GM18526 (cell line): ENCODE measurements around the gene CFL1.

ENCODE experiments used
- POLR2A ChIP-seq: IDR thresholded peaks from 3 replicates; pipeline ENCODE4 v1.6.1; 2011; ENCODE audit not compliant: insufficient read length; ENCODE audit errors: extremely low read depth

The CFL1 gene

DNA sequence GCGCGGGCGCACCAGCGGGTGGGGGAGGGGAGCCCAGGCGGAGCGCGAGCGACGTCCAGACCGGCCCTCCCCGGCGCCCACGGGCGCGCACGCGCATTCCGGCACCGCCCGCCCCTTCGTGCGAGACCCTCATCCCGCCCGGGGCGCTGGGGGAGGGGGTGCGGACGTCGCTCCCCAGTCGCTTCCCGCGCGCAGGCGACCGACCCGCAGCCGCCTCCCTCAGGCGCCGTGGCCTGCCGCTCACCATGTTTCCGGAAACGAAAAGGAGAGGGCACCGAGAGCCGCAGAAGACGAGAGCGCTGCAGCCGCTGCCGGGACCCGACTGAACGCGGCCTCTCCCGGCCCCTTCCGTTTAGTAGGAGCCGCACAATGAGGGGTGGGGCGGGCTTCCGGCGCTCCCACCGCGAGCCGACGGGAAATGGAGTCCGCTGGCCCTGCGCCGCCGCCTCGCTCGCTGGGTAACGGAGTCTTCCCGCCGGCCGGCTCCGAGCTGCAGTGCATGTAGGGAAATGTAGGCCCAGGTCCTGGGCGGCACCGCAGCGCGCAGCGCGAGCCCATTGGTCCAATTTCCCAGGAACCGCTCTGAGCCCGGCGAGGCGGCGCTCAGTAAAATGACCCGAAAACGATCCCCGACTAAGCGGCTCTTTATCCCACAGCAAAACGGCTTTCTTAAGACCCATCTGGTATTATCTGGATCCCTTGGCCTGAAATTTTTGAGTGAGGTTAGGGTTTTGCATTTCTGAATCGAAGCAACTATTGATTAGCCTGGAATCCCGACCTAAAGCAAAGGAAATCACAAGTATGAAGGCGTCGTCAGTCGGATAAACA lies at the start of gene CFL1:
Gene CFL1, minus strand, starts transcription at position 328 of the 828 bp plus-strand sequence. Its CDS starts 81 bp downstream, at position 247.
- TF ChIP-seq POLR2A, result peak; percentile 99

DNA sequence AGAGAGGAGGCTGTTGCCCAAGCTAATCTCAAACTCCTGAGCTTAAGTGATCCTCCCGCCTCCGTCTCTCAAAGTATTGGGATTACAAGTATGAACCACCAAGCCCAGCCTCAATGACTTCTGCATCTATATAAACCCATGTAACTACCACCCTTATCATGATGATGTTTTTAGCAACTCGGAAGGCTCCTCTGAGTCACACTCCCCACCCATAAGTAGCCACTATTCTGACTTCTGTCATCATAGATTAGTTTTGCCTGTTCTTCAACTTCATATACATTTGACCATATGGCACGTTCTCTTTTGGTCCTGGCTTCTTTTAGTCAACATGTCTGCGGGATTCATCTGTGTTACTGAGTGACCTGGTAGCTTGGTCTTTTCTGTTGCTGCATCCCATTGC lies 48.6 kb upstream of the CFL1 start:
- TF ChIP-seq POLR2A, result no peak

GRCh38 chr11:65903715-65904114 lies 45.7 kb upstream of the CFL1 start:
- no peak for TF ChIP-seq POLR2A

DNA sequence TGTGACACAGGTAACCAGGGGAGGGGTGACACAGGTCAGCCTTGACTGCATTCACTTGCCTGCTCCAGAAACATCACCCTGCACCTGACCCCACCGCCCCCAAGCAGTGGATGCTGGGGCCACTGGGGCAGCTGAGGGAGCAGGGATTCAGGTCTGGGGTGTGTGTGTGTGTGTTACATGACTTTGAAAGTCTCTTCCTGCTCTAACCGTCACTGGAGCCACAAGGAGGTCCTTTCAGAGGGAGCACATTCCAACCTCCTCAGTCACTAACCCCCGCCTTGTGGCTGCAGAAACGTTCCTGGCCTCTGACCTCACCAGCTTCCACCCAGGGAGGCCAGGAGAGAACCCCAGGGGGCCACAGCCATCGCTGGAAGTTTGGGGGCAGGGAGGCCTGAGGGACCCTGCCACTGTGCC lies 45.1 kb upstream of the CFL1 start:
- TF ChIP-seq POLR2A, result no peak

- TF ChIP-seq POLR2A, result no peak
Measured at GRCh38 chr11:65900899-65901180, 42.9 kb upstream of the CFL1 start.

DNA sequence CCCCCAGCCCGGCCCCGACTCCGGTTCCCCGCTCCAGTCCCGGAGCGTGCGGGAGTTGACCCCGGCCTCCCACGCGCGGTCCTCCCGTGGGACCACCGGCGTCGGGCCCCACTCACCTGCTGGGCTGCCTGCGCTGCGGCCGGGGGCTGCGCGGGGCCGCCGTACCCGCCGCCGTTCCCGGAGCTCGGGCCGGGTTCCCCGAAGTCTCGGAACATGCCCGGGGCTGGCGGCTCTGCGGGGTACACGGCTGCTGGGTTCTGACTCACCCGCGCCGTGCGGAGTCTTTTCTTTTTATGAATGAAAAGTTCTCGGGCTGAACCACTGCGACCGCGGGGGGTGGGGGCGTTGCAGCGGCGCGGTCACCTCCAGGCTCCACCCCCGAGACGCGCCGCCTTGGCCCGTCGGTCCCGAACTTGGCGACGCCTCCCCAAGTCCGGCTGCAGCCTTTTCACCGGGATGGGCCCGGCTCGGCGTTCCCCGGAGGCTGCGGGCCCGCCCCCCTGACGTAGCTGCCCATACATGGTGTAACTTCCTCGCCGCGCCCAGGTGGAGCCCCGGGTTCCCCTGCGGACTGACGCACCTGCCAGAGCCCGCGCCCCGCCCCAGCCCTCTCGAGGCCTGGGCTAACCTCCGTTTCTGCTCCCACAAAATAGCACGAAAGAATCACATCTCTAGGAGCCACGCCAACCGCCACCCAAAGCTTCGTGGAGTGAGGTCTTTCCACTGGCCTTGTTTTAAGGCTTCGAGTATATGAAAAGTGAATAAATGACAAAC lies 42.3 kb upstream of the CFL1 start, which contains the start of gene FOSL1:
Gene FOSL1, minus strand, starts transcription at position 264 of the 774 bp plus-strand sequence. Its CDS starts 49 bp downstream, at position 215.
- TF ChIP-seq POLR2A, result peak; percentile 22

DNA sequence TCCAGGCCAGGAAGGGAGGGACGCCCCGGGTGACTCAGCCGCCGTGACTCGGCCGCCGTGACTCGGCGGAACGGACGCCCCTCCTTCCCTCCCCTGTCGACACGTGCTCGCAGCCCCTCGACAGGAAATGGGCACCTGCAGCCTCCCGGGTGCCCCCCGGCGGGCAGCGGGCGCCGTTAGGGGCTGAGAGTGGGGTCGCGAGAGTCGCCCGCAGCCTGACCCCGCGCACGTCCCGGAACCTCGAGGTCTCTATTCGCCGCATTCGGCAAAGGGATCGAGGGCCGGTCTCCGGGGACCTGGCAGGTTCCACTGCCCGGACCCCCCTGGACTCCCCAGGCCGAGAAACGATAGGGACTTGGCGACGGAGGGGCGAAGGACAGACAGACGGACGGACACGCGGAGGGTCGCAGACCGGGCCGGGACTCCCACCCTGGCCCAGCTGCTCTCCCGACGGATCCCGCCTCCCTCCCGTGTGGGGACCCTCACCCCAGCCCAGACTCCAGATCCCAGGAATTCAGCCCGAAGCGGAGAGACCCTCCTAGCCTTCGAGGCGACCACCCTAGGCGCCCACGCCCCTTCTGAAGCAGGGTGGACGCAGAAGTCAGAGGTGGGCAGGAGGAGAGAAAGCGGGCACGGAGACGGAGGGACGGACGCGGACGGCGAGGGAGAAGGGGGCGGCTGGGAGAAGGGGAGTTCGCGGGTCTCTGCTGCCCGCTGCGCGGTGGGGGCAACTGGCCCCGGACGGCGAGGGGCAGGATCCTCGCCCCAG lies 41.6 kb upstream of the CFL1 start:
- no peak for TF ChIP-seq POLR2A

DNA sequence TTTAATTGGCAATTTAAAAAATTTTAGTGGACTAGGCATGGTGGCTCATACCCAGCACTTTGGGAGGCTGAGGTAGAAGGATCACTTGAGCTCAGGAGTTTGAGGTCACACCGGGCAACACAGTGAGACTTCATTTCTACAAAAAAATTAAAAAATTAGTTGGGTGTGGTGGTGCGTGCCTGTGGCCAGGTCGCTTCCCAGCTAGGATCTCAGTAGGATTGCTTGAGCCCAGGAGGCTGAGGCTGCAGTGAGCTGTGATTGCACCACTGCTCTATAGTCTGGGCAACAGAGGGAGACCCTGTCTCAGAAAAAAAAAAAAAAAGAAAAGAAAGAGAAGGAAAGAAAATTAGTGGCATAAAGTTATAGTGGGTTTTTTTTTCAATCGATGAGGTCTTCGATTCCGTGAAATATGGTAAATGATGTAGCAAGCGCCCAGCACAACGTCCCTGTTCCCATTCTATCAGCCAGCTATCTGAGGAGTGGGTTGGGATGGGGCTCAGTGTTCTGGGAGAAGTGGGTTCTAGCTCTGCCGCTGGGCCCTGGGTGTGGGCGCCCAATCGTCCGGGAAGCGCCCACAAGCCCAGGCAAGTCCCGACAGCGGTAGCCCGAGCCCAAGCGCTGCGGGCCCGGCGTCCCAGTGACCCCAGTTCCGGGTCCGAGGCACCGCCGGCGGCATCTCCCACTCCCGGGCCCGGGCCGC lies 40.8 kb upstream of the CFL1 start:
- TF ChIP-seq POLR2A, result no peak

DNA sequence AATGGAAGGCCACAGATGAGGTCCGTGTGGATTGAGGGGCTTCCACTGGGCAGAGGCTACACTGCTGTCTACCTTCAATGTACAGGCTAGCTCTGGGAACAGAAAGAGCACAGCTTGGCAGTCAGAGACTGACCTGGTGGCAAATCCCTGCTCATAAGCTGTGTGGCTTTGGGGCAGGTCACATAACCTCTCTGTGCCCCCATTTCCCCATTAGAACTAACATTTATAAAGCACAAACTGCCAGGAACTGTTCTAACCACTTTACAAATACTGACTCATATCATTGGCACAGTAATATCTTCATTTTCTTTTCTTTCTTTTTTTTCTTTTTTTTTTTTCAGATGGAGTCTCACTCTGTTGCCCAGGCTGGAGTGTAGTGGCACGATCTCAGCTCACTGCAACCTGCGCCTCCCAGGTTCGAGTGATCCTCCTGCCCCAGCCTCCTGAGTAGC lies 39.1 kb upstream of the CFL1 start:
- no peak for TF ChIP-seq POLR2A

- no peak for TF ChIP-seq POLR2A
Measured at GRCh38 chr11:65896034-65896999, 38.3 kb upstream of the CFL1 start.

- TF ChIP-seq POLR2A, result no peak
Measured at GRCh38 chr11:65895482-65895981, 37.6 kb upstream of the CFL1 start.

DNA sequence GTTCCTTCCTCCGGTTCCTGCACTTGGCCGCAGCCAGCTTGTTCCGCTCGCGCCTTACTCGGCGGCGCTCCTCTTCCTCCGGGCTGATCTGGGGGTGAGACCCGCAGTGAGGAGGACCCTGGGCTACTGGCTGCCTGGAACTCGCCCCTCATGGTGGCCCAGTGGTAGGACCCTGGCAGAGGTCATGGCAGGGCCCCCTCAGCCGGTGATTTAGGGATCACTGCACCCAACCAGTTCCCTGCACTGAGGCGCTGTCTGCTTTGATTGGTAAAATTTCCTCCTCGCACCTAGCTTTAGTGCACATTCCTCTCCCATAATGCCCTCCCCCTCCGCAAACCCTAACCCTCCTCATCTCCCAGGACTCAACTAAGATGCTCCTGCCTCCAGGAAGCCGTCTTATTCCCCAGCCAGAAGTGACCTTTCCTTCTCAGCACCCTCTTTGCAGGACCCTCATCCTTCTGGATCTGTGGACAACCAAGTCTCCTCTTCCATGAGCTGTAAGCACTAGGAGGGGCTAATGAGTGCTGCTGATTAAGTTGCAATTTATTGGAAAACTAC lies 36.1 kb upstream of the CFL1 start:
- TF ChIP-seq POLR2A, result peak; percentile 57

DNA sequence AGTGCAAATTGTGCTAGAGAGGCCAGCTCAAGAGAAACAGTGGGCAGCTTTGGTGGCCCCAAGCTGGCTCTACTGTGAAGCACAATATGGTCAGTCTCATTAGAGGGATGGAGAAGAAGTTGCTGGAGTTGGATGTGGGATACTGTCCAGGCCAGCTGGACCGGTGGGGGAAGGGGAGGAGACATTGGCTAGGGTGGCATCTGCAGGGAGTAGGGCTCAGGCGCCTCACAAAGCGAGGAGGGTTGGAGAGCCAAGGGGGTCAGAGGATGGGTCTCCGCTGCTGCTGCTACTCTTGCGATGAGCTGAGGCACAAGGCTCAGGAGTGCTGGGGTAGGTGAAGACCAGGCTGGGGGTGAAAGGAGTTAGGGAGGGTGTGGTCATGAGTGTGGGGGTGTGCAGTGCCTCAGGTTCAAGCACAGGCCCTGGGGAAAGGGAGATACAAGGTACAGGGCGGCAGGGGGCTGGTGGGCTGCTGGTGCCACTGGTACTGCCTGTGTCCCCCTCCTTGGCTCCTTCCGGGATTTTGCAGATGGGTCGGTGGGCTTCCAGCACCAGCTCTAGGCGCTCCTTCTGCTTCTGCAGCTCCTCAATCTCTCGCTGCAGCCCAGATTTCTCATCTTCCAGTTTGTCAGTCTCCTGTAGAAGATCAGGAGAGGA lies 34.8 kb upstream of the CFL1 start:
- peak; percentile 2 for TF ChIP-seq POLR2A
